Activated CD4-positive, CD25-positive, alpha-beta regulatory T cell treated with anti-CD3 and anti-CD28 coated beads, Interleukin-2, amount 50 U/mL, for 16 hours (primary cell): ENCODE measurements around the gene LEO1.

Experiments used
- DNase-seq: peaks from one replicate; pipeline ENCODE4 v3.0.0-alpha.2; 2020; ENCODE audit warnings: low read depth, low spot score

The LEO1 gene

DNA sequence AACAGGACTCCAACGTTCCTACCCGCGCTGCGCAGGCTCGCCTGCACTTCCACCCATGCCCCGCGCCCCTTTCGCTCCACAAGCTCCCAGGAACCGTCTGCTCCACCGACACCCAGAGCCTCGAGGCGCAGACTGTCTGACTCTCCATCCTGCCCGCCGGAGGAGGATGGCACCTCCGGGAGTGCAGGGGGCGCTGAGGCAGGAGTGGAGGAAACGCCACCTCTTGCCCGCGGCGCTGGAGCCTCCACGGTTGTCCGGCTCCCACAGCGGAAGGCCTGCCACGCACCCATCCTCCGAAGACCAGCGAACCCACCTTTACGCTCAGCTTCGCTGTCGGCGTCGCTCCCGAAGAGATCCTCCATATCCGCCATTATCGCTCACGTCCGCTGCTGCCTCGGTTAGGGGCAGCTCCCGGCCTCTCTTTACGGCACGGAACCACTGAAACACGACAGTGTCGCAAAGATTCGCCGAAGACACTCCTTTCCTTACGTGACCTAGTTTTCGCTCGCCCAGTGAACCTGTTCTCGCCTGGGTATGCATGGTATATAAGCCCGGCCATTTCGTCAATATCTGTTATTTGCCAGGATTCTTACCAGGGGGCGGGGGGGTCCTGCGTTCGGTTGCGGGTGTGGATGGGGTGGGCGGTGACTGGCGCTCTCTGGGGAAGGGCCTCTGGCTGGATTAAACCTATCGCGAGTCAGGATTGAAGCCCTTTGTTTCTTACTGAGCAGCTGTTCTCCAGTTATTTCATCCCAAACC lies at the start of gene LEO1:
Gene LEO1, minus strand, starts transcription at position 404 of the 759 bp plus-strand sequence. Its CDS starts 33 bp downstream, at position 371.
- DNase-seq = peak; percentile 87

DNA sequence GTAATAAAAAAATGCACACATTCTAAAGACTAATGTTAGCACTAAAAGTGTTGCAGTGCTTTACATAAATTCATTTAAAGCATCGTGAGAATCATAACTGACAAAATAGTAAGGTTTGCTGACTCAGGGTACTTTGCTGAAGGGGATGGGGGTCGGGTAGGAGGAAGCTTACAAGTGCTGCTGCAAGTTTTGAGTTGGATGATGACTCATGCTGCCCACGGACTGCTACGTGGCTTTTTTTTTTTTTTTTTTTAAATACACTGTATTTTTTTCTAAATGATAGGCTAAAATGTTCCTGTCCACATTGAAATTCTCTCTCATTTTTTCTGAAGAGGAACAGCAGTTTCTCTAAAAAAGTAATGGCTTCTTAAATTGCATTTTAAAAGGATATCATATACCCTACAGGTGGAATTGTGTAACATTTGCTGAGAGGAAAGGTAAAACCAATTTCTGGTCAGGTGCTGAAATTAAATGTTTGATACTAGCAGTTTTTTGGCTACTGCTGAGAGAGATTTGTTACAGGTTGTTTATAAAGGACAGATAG lies 49.6 kb upstream of the LEO1 start:
- DNase-seq = peak; percentile 50

DNA sequence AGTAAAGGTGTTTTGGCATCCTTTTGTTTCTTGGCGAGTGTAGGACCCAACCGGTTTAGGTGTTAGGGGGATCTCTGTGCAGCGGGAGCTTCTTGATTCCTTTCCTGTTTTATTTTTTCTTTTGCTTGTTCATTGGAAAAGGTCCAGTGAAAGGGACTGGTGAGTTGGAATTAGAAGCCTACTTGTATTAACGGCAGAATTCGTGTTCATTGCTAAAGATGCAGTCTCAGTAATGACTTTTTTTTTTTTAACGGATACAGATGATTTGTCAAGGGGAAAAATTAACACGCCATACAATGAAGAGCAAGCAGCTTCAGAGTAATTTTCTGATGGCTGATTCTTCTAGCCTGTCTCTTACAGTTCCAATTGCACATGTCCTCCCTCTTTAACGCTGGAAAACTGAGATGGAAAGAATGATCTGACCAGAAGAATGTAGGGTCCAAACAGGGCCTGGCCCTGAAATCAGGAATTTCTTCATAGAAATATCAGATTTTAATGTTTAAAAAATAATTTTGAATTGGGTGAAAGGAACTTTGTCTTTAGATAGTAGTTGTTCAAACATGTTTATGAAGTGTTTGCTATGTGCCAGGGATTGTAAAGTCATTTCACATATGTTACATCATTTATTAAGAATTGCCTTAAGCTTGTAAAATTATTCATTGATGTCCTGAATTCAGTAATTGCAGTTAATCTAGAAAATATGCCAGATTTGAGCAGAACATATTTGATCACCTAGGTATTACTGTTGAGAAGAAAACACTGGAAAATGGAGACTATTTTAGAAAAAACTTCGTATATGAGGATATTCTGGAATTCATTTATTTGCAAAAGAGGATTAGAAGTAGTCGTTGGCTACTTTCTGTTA lies 48.9 kb upstream of the LEO1 start:
- DNase-seq = no peak

GRCh38 chr15:52019394-52020220 lies 48.0 kb upstream of the LEO1 start:
- DNase-seq = peak; percentile 23

GRCh38 chr15:52018693-52019393 lies 47.3 kb upstream of the LEO1 start, which contains the start of gene MAPK6:
MAPK6 (plus strand) TSS chr15:52019219; CDS start chr15:52046461, 27,242 bp downstream.
- peak; percentile 85 for DNase-seq

- DNase-seq = no peak
These were observed 46.7 kb upstream of the LEO1 start for GRCh38 chr15:52018244-52018643.

GRCh38 chr15:52016316-52016715 lies 44.7 kb upstream of the LEO1 start:
- no peak for DNase-seq

DNA sequence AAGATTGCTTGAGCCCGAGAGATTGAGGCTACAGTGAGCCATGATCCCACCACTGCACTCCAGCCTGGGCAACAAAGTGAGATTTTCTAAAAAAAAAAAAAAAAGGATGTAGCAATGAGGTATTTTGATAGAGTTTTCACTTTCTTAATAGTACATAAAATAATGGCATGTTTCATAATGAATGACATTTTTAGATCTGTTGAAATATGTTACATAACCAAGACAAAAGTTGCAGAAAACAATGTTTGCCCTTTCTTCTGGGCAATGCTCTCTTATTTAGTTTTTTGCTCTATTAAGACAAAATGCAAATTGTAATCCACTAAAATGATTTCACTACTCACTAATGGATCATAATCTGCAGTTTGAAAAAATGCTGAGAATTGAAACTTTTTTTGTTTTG lies 43.0 kb upstream of the LEO1 start:
- no peak for DNase-seq

DNA sequence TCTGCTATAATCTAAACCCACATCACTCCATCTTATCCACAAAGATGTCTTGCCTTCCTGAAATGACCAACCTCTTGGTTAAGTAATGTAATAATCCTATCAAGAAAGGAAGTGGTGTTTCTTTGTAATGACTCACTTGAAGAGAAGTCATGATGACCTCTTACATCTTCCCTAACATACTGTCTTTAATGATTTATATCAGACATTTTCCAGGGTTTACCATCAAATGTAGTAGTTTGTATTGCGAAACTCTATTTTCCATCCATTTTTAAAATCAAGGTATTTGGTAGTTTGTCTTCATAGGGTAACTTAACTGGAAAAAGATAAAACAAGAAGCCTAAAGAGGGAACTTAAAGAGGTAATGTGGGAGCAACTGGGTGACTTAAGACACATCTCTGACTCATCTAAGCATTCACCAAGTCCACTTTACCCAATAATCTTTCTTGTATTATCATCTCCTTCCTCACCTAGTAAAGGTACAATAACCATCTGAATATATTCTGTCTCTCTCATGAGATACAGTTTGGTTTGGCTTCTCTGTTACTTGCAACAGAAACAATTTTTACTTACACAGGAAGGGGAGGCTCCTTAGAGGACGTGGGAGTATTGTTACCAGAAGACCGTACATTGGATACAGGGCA lies 41.7 kb upstream of the LEO1 start:
- no peak for DNase-seq

DNA sequence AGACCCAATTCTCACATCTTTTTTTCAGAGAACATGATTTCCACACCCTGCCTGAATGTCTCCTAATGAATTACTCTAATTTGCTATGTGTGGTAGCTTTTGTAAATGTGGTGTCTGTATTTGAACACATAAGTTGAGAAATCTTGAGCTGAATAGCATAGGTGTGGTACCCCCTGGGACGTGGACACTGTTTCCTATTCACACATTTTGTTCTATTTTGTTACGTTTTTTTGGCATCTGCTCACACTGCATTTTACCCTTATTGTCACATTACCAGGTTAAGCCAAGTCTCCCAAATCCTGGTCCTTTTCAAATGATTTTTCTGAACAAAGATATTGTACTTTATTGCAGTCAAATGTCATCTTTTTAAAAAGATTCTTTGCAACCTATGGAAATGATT lies 40.6 kb upstream of the LEO1 start:
- no peak for DNase-seq

- DNase-seq = no peak
These were observed 40.1 kb upstream of the LEO1 start for GRCh38 chr15:52011711-52012144.

- no peak for DNase-seq
These were observed 39.3 kb upstream of the LEO1 start for GRCh38 chr15:52010633-52011595.

DNA sequence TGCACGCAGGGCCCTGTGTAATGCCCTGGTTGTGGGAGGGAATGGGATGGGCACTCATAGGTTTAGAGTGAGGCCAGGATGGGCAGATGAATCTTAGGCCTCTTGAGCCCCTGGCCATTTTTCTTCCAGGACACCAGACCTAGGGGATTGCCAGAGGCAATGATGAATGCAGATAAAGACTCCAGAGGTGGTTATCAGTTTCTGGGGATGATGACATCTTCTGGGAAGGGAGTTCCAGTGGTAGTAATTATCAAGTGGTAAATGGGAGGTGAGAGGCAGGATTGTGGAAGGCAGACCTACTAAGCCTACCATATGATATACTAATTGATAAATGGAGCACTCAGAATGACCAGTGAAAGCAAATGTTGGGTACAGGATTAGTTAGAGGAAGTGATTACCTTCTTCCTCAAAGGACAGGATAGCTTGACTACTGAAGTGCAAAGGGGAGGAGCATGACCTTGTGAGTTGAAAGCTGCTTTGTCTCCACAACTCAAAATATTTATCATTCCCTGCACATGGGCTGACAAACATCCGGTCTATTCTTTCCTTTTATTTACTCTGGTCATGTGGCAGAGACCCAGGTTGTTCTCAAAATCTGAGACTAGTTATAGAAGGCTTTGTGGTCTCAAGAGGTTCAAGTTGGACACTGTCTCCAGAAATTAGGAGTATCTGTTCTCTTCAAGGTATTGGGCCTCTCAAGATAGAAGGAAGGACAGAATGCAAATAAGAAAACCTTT lies 37.3 kb upstream of the LEO1 start:
- no peak for DNase-seq

DNA sequence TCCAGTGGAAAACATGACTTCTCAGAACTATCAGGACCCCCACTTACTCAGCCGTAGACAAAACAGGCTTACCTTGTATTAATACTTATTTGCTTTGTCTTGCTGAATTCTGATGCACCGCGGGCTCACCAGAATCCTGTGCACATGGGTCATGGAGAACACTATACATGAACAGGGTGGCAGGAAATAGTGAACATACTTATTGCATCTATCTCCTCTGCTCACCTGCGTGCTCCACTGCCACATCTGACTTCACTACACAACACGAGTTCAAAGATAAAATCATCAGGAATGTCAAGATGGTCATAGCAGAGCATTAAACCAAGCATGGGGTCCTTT lies 36.8 kb upstream of the LEO1 start:
- DNase-seq = no peak

DNA sequence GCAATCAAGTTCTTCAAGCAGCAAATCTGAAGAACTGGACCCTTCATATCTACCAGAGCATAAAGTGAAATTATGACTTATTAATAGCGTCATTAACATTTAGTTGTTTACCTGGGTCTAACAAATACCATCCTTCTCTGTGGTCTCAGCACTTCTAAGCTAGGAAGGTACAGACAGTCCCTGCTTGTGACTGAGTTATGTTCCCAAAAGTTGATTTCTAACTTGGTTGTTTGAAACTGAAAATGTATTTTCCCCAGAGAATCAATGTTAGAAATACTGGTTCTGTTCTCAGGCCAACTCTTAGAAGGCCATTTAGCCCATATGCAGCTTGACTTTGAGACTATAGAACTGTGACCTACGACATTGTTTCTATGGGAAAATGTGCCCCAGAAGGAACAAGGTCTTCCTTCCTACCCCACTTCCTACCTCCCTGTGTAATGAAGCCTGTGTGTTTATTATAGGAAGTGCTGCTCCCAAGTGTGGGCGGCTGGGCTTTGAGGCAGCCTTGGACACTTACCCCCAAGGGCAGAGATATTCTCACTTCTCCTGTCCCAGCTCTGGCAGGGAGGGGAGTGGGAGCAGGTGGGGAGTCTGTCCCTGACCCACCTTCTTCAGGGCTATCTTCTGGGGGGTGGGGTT lies 35.2 kb upstream of the LEO1 start:
- no peak for DNase-seq

GRCh38 chr15:52005748-52006701 lies 34.4 kb upstream of the LEO1 start:
- DNase-seq = no peak

- DNase-seq = no peak
These were observed 33.2 kb upstream of the LEO1 start for GRCh38 chr15:52004806-52005205.
